ENCODE results near the gene HNRNPDL. TPM values are rescaled to one million over a fixed set of nuclear protein-coding genes. Genes with fewer than 3 reads are reported as not detected.

The HNRNPDL gene
- polyA plus RNA-seq, 1 donor from 2014 or later = 1,146 TPM

GRCh38 chr4:82425478-82425877 is 4.8 kb downstream of the HNRNPDL start:
- peaks cover 51% of the 10 kb centered on the region for H4K20me1 ChIP-seq (ENCODE audit: insufficient read depth)
- H3K4me3 ChIP-seq (ENCODE audit: low read length) = peak overlapping the region; percentile 82
- H3K27ac ChIP-seq (ENCODE audit: low read length) = no peak overlapping the region
- H3K4me2 ChIP-seq (ENCODE audit: low read length) = no peak overlapping the region
- H2AFZ ChIP-seq (ENCODE audit: low read depth, low read length) = no peak overlapping the region
- H3K9ac ChIP-seq (ENCODE audit: low read length) = no peak overlapping the region
- H3K9me2 ChIP-seq (ENCODE audit: insufficient read depth, low read length) = no peaks in the 10 kb centered on the region
- TF ChIP-seq SMC3 (conservative IDR thresholded peaks at IDR 0.05; ENCODE audit: poor library complexity) (no peak), EP300 (conservative IDR thresholded peaks at IDR 0.05; ENCODE audit: poor library complexity, severe bottlenecking) (no peak), REST (IDR thresholded peaks at IDR 0.05; ENCODE audit: borderline replicate concordance) (no peak), TAF1 (IDR thresholded peaks at IDR 0.05; ENCODE audit: low read depth) (no peak), MXI1 (conservative IDR thresholded peaks at IDR 0.05; ENCODE audit: poor library complexity, severe bottlenecking) (no peak), EZH2 (IDR thresholded peaks at IDR 0.05; ENCODE audit: borderline replicate concordance, insufficient read depth, low read length, poor library complexity, severe bottlenecking) (no peak), CTCF (IDR thresholded peaks at IDR 0.05; ENCODE audit: poor library complexity, severe bottlenecking) (no peak), RAD21 (conservative IDR thresholded peaks at IDR 0.05) (no peak), POLR2AphosphoS5 (IDR thresholded peaks at IDR 0.05) (no peak)
- peaks cover 52% of the 10 kb centered on the region for H3K79me2 ChIP-seq (replicated peaks; ENCODE audit: insufficient read depth, low read length)
- H3K36me3 ChIP-seq (ENCODE audit: insufficient read depth, low read length) = peaks cover 41% of the 10 kb centered on the region
- no peaks in the 10 kb centered on the region for H3K9me3 ChIP-seq (ENCODE audit: low read length)
- H3F3A ChIP-seq (ENCODE audit: insufficient read depth, low read length, poor library complexity, severe bottlenecking) = peaks cover 3% of the 10 kb centered on the region
- no peaks in the 10 kb centered on the region for H3K27me3 ChIP-seq (ENCODE audit: insufficient read depth, low read depth, low read length)

- Histone ChIP-seq H3K9me3 (ENCODE audit: low read length) (no peaks in the 10 kb centered on the region), H3K27me3 (ENCODE audit: insufficient read depth, low read depth, low read length) (no peaks in the 10 kb centered on the region), H3K9ac (ENCODE audit: low read length) (no peak overlapping the region), H3F3A (ENCODE audit: insufficient read depth, low read length, poor library complexity, severe bottlenecking) (peaks cover 3% of the 10 kb centered on the region), H4K20me1 (ENCODE audit: insufficient read depth) (peaks cover 48% of the 10 kb centered on the region), H3K9me2 (ENCODE audit: insufficient read depth, low read length) (no peaks in the 10 kb centered on the region), H3K79me2 (replicated peaks; ENCODE audit: insufficient read depth, low read length) (peaks cover 48% of the 10 kb centered on the region), H3K4me3 (ENCODE audit: low read length) (no peak overlapping the region), H2AFZ (ENCODE audit: low read depth, low read length) (no peak overlapping the region), H3K27ac (ENCODE audit: low read length) (no peak overlapping the region), H3K4me2 (ENCODE audit: low read length) (no peak overlapping the region), H3K36me3 (ENCODE audit: insufficient read depth, low read length) (peaks cover 41% of the 10 kb centered on the region)
- TF ChIP-seq EZH2 (IDR thresholded peaks at IDR 0.05; ENCODE audit: borderline replicate concordance, insufficient read depth, low read length, poor library complexity, severe bottlenecking) = no peak
- no peak for TF ChIP-seq POLR2AphosphoS5 (IDR thresholded peaks at IDR 0.05)
Observed at GRCh38 chr4:82423245-82424054, 6.8 kb downstream of the HNRNPDL start.

All from neural cell (in vitro differentiated cells).